ENCODE data around the gene CDC42BPG.
A peak's percentile ranks its signal among the peaks of the same experiment; 100 is the strongest.

CDC42BPG gene

DNA sequence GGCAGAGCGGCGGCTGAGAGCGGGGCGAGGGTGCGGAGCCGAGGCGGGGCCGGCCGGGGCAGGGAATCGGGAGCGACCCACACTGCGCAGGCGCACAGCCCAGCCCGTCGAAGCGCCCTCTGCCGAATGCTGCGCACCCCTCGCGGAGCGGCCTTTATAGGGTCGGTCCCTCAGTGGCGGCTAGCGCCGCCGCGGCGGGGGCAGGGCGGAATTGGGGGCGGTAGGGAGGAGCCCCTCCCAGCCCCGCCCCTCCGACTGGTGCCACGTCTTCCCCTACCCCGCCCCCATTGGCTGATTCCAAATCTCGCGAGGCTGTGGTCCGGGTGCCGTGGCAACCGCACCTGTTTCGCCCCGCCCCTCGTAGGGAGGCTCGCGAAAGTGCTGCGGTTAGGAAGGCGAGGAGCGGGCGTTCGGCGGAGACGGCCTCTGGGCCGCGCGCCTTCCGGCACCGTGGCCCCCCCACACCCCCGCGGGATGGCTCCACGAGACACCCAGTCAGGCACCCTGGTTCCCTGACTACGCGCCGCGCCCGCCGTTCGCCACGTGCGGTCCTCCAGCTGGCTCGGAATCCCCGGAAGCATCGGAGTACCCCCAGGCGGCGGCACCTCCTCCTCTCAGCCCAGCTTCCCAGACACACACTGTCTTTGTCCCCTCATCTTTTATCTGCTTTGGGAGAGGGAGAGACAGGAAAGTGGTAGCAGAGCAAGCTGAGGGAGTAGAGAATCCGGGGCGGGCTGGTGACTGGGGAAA, 34.2 kb upstream of the CDC42BPG start, which contains the start of gene EHD1:
Gene EHD1, minus strand, starts transcription at position 128 of the 750 bp plus-strand sequence. CDS start 157 bp downstream, outside the sequence.
- peak; percentile 96 to 97 for DNase-seq

DNA sequence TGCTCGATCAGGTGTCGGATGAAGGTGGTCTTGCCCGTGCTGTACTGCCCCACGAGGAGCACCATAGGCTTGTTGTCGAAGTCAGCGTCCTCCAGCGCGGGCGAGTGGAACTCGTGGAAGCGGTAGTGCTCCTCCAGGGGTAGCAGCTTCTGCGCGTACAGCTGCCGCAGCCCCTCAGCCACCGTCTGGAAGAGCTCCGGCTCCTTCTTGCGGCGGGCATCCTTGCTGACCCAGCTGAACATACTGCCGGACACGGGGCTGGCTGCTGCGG, 33.7 kb upstream of the CDC42BPG start:
- DNase-seq = peak in 1 of 2 donors; percentile 35

DNA sequence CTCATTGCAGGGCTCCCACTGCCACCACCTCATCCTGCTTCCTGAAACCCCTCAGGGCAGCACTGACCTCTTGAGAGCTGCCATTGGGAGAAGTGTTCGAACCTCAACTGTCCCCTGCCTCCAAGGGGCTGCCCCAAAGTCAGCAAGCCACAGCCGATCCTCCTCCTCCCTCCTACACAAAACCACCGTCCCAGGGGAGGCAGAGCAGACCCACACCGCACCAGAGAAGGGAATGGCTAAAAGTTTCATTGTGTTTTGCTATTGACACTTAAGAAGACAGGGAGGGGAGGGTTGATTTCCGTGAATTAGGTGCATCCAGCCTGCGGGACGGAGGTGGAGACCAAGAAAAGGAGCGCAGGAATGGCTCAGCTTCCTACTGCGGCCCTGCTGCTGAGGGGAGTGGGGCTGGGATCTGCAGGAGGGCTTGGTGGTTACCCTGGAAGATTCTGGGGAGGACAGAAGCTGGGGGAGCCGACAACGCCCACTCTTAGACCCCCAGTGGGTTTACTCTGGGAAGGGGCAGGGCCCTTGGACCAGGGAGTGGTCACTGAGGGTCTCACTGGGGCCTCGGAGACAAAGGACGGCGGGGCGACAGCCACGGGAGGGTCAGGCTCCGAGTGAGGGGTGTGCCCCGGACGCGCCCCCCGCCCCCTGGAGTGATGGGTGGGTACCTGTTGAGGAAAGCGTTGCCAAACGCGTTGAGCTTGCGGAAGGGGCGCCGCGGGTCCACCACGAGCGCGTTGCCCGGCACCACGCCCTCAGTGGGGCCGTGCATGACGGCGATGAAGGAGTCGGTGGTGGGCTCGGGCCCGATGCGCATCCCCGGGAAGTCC, 33.2 kb upstream of the CDC42BPG start:
- peak in 1 of 2 donors; percentile 62 for DNase-seq

DNA sequence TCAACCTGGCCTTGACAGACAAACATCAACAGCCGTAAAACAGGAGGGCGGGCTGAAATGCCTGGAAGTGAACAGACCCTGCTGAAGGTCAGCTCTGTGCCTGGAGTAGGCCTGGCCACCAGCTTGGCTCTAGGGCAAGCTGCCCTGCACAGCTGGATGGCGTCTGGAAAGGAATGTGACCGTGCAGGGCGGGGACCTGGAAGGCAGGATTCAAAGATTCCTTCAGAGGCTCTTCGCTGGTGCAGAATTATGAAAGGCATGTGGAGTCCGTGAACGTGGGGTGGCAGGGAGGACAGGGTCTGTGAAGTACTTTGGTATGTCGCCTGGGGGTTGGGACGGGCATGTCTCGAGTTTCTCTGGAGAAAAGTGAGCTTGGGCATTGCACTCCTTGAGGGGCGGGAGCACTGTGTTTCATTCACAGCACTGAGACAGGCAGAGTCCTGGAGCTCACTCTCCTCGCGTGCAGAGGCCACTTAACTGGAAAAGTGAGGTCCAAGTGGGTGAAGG, 32.4 kb upstream of the CDC42BPG start:
- DNase-seq = no peak

DNA sequence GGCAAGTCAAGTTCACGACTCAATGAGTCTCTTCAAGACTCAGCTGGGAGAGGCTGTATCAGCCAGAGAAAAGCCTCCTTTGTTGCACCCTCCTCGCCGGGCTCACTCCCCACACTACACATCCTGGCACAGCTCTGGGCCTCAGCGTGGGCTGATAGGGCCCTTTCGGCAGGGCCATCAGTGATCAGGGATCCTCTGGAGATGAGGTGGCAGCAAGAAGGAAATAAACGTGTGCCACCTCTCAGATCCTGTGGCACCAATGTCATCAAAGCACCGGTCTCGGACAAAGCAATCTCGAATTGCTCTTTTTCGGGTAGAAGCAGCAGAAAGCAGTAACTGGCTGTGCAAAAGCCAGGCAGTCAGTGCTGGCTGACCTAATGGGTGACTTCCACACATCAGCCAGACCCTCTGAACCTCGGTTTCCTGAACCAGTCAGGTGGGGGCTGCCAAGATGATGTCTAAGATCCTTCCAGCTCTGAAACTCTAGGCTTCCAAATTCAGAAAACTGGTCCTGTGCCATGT, 31.8 kb upstream of the CDC42BPG start:
- DNase-seq = no peak

DNA sequence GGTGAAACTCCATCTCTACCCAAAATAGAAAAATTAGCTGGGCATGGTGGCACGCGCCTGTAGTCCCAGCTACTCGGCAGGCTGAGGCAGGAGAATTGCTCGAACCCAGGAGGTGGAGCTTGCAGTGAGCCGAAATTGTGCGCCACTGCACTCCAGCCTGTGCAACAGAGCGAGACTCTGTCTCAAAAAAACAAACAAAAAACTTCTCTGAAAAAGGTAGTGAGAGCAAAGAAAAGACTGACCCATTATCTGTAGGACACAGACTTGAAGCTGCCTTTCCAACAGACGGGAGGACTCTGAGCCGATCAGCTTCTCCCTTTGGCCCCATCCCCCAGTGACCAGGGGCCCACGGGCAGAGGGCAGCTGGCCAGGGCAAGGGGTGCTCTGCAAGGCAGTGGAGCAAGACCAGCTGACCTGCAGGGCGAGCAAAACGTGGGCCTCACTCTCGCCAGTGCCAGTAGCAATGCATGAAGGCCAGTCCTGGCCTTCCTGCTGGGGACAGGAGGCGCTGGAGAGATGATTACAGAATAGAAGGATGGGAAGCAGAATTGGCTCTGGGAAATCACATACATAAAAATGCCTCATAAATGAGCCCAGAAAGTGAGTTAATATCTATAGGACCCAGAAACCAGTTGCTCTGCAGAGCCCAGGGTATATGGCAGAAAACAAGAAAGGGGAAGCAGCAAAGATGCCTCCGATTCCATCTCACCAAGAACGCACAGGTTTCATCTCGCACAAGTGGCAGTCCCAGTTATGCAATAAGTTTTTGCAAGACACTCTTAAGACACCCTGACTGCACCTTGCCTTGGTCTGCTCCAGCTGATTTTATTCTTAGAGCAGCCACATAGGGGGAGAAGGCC, 31.1 kb upstream of the CDC42BPG start:
- DNase-seq = no peak

DNA sequence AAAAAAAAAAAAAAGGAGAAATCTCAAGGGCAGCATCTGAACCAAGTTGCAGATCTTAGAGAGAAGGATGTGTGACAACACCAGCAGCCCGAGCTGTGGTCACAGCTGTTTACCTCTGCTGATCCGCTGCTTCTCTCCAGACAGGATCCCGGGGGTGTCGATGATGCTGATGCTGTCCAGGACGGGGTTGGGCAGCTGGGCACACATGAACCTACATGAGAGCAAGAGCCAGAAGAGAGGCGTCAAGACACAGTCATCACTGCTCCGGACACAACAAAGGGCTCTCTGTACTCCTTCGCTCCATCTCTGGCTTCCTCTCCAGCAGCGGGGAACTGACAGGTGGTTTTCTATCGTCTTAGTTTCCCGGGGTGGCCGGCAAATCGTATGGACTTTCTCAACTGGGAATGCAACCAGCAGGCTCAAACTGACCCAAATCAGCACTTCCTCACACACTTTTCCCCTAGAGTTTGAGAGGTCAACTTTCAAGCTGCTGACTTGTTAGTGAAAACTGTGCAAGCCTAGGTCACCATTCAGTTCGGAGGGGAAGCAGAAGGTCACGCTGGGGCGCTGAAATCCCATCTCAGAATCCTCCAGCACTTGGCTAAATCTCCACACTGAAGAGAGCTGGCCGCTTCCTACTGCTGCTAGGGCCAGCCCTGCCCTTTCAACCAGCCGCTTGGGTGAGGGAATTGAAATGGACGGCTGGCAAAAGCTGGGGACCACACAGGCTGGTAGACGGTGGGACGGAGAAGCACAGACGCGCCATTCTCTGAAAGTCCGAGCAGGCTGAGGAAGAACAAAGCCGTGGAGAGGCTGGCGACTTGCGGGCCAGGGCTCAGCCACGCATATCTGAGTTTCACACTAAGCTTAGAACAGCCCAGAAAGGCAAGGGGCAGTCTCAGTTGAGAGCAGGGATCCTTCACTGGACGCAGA, 30.1 kb upstream of the CDC42BPG start:
- no peak for DNase-seq

DNA sequence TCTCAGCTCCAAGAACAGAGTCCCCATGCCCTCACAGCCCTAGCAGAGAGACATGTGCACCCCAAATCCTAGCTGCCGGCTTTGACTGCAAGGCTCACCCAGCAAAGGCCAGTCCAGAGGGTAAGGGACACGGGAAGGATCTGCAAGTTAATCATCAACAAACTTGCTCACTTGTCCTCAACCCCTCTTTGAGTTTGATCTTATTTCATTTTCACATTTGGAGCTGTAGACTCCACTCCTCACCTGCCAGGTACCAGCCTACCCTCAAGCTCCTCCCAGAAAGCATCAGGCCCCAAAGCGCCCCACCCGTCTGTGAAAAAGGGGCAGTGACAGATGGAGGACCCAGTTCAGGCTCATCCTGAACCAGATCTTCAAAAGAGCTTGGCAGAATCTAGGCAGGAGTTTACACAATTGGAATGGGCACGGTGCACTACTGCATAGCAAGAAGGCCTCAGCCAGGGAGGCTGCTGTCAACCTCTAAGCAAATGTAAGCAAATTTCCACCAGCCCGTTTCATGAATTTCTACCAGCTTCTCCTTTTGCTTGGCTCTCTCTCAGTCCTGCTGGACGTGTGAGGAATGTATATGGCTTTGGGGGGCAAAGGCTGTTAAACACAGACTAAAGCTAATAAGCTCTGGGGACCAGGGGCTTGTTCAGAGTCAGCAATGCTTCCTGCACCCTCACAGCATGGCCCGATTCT, 28.5 kb upstream of the CDC42BPG start:
- DNase-seq = no peak

DNA sequence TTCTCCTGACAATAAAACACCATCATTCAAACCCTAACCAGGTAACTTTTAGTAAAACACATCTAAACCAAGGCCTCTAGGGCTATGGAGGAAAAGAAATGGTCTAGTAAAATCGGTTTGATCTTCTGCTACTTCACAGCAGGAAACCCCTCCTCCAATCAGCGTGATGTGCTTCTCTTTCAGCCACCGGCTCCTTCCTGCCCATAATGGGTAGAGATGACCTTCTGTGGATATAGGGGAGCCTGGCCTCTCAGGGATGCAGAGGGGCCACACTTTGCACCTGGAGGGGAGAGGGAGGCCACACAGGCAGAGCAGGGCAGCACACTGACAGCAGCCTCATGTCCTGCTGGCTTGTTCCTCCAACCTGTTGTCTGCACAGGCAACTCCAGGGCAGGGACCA, 27.0 kb upstream of the CDC42BPG start:
- no peak for DNase-seq

DNA sequence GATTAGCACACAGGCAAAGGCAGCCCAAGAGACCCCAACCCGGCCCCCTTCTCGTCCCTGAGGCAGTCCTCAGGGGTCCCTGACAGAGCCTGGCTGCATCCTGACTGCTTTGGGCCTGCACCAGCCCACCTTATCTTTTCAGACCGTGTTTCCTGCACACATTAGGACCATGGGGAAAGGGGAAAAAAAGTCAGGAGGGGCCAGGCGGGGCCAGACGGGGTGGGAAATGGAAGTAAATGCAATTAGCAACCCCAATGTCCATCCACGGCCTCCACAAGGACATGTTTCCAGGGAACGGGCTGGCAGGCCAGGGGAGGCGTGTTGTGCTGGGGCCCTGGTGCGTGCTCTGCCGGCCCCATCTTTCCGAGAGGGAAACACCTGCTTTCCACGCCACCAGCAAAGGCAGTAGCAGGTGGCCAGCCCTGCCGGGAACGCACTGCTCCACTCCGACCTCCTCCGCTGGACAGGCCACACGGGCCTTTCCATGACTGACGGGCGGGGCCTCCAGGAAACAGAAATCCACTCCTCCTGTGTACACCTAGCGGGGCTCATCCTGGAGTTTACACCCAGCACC, 26.5 kb upstream of the CDC42BPG start:
- DNase-seq = no peak

DNA sequence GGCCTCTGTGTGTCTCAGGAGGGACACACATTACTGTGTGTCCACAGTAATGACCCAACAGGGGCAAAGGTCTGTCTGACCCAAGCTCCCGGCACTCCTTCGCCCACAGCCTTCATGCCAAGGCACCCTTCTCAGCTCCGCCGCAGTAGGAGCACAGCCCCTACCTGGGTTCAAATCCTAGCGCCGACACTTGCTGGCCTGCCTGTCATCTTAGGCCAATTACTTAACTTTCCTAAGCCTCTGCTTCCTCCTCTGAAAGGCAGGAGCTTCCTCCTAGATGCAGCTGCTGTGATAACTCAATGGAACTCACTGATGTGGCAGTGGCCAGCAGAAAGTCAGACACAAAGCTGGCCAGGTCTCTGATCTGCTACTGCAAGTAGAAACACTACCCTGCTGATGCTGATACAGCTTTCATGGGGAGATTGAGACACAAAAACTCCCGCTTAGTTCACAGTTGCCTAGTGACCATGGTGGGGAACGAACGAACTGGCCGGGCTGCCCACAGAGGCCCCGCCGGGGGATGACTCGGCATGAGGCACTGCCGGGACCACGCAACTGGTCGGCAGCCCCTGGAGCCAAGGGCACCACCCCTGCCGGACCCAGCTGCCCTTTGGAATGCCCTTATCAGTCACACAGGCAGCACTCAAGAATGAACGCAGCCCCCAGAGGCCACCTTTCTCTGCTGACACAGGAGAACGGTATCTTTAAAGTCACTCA, 25.9 kb upstream of the CDC42BPG start:
- DNase-seq = peak in 1 of 2 donors; percentile 55

DNA sequence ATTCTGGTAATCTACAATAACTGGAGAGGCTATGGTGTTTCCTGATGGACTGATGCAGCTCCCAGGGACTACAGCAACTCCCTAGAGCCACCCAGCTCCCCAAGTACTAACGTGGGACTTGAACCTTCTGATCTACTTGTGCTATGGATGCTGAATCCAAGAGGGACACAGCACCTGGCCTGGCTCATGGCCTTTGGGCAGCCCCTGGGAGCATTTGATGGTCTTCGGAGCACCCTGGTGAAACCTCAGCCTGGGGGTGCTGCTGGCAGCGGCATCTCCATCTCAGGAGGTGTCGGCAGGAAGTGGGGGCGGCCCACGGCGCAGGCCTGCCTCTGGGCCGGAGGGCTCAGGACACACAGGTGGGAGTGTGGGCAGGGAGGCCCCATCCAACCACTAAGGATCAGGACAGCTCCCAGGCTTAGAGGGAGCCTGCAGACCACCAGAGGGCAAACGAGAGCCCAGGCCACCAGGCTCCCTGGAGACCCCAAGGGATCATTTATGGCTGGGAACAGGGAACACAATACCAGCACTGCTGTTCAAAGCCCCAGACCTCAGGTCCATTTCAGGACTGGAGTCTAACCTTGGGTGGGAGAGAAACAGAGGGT, 25.2 kb upstream of the CDC42BPG start:
- no peak for DNase-seq

DNA sequence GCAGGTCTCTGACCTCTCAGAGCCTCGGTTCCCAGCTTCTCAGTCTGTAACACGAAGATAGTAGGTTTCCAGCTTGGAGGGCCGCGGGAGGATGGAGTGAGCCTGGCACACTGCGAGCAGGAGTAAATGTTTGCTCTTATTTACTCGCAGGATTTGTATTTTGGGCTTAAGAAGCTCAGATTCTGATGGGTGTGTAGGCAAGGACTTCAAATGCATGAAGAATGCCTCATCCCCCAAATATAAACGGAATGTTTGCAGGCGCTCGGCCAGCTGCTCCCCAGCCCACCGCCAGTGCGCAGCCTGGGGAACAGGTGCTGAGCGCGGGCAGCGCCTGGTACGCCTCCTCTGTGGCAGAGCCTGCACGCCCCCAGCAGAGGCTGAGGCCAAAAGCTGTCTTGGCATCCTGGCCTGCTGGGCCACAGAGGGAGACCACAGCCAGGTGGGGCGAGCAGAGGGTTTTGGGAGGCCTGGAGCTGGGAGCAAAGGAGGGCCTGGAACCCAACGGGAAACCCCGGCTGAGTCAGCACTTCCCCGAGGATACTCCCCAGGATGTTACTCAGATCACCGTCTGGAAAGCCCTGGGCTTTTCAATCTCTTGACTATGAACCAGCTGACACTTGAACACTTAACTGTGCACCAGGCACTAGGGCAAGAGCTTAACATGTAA, 24.6 kb upstream of the CDC42BPG start:
- no peak for DNase-seq

DNA sequence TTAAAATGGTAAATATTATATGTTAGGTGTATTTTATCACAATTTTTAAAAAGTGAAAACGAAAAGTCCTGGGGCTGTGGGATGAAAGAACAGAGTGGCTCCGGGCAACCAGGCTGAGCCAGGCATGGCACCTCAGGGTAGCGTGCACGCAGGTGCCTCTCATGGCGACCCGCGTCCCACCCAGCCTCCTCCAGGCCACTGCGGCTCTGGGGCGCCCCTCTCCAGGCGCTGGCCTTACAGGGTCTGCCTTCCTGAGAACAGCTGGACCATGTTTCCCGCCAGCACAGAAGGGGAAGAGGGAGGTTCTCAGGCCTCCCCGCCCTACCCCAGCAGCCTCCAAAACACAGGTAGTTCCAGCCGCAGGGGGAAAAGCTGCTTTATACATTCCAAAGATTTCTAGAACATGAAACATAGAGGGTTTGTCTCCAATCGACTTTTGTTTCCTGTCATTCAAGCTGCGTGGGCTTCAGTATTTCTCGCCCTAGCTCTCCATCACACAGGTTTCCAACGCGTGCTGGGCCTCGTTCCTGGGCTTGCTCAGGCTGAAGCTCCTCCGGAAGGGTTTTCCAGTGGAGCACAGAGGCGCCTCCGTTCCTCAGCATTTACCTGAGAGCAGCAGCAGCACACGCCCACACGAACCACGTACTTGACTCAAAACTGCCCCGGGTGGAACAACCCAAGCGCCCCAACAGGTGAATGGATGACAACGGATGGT, 23.5 kb upstream of the CDC42BPG start:
- no peak for DNase-seq

DNA sequence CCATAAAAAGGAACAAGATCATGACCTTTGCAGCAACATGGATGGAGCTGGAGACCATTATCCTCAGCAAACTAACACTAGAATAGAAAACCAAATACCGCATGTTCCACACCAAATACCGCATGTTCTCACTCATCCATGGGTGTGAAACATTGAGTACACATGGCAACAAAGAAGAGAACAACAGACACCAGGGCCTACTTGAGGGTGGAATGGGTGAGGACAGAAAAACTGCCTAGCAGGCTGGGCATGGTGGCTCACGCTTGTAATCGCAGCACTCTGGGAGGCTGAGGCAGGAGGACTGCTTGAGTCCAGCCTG, 21.7 kb upstream of the CDC42BPG start:
- no peak for DNase-seq

DNA sequence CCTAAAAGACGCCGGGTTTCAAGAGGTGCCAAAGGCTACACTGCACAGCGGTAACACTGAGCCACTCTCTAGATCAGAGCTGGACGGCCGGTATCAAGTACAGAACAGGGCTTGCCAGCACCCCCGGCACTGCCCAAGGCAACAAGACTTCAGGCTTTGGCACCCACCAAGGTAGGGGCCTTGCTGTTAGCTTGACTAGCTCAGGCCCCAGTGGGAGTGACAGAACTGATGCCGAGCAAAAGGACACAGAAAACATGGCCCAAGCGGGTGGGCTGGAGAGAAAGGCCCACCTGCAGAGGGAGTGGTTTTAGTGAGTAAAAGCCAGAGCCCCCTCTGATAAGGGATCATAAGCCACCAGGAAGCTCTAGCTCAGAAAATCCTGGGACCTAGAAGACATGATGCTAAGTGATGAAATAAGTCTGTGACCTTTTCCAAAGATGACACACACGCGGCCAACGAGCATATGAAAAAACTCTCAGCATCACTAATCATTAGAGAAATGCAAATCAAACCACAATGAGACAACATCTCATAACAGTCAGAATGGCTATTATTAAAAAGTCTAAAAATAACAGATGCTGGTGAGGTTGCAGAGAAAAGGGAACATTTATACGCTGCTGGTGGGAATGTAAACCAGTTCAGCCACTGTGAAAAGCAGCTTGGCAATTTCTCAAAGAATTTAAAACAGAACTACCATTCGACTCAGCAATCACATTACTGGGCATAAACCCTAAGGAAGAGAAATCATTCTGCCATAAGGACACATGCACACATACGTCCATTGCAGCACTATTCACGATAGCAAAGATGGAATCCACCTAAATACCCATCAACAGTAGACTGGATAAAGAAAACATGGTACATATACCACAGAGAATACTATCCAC, 21.1 kb upstream of the CDC42BPG start:
- DNase-seq = peak; percentile 4 to 38

Data from bone marrow (tissue), 2 donors.